Breast epithelium (tissue), 4 donors: ENCODE results near the gene CHRNE. TPM values are rescaled to one million over a fixed set of nuclear protein-coding genes. Genes with fewer than 3 reads are reported as not detected.
A peak's percentile ranks its signal among the peaks of the same experiment; 100 is the strongest.

Experiments used
- DNase-seq, 2 donors: peaks; one replicate each; pipeline ENCODE4 v3.0.0-alpha.2; 2019; ENCODE audit warnings: low spot score in 2 of 2
- H3K27ac ChIP-seq, 2 donors: fragments of 200-600 bp; sonication (generic) in 1 of 2; one replicate each; pipeline ENCODE4 v1.5.1; 2016 to 2019; ENCODE audit warnings: mild to moderate bottlenecking in 1 of 2
- H3K27me3 ChIP-seq, 2 donors: fragments of 200-600 bp; sonication (generic) in 1 of 2; one replicate each; pipeline versions ENCODE4 v1.5.1 to v1.6.0; 2017 to 2019; ENCODE audit warnings: control low read depth in 1 of 2, mild to moderate bottlenecking in 1 of 2
- H3K36me3 ChIP-seq: fragments of 200-600 bp; one replicate; pipeline ENCODE4 v1.5.1; 2019
- H3K4me1 ChIP-seq, 2 donors: fragments of 200-600 bp; sonication (generic); one replicate each; pipeline ENCODE4 v1.5.1; 2016 to 2019; ENCODE audit warnings: control low read depth in 1 of 2
- H3K4me3 ChIP-seq, 3 donors: fragments of 200-600 bp; sonication (generic); 1 replicate in 2 of 3; 2 replicates in 1 of 3; pipeline ENCODE4 v1.5.1; 2016 to 2019; ENCODE audit warnings: mild to moderate bottlenecking in 3 of 3, moderate library complexity in 2 of 3
- H3K9me3 ChIP-seq, 2 donors: fragments of 200-600 bp; sonication (generic) in 1 of 2; one replicate each; pipeline ENCODE4 v1.5.1; 2016 to 2019; ENCODE audit warnings: control low read depth in 1 of 2
- POLR2A ChIP-seq: fragments of 450-650 bp; IDR thresholded peaks from one replicate; pipeline ENCODE4 v1.6.1; 2016; ENCODE audit warnings: antibody characterized with exemption, mild to moderate bottlenecking, moderate library complexity
- POLR2AphosphoS5 ChIP-seq, 3 donors: sonication (generic); formaldehyde crosslinking; IDR thresholded peaks; one replicate each; pipeline ENCODE4 v1.6.1; 2017; ENCODE audit warnings: antibody characterized with exemption in 3 of 3
- intact Hi-C: fragments of 100-400 bp; cut with DNase I; formaldehyde crosslinking; loops from one replicate; pipeline ENCODE4 v1.15.1; 2023; ENCODE audit warnings: low total_unique reads
- total RNA-seq, 3 donors: library from RNA; depleted of rRNA; stranded (reverse); fragments of >200 nt; gene quantifications; one replicate each; pipeline ENCODE4 v1.1.0, GENCODE V29; 2016
- TF ChIP-seq, protein P1 (sequence below), 3 donors: fragments of 450-650 bp; IDR thresholded peaks; one replicate each; pipeline ENCODE4 v1.5.1; 2016 to 2017; ENCODE audit warnings: antibody characterized with exemption in 3 of 3, mild to moderate bottlenecking in 3 of 3, moderate library complexity in 3 of 3

Gene CHRNE
- total RNA-seq: 1 to 10 TPM in 1 of 3 donors, under 1 TPM in 2; 0.16 to 2.0 (median 0.73) TPM

DNA sequence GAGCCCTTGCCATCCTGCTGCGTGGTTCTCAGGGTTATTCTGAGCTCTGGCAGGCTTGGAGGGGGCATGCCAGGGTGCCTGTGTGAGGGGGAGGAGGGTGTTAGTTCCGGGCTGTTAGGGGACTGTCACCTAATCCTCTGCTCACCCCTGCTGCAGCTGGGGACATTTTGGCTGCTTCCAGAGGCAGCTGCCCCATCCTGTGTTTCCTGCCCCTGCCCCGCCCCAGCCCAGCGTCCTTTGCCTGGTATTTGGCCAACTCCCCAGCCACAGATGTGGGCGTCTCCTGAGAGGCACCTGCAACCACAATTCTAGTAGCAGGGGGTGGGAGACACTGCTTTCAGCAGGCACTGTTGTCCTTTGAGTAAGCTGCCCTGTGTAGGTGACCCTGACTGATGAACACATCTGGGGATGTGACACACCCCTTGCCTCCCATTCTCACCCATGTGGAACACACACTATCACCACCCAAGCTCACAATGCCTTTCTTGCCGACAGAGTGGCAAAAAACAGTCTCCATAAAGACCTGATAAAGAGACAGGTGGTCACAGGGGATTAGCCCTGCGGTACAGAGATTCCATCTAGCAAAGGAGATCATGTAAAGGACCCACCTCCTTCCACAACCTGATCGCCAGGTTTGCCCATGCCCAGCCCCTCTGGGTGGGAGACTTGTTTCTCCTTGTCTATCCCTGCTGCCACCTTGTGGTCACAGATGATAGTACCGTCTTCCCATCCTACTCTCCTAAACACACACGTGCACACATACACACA is at the start of gene CHRNE:
Gene CHRNE, minus strand, starts transcription at position 48 of the 768 bp plus-strand sequence. Its CDS starts 35 bp downstream, at position 13.
- intact Hi-C loops: loop anchor here (10.0 kb wide), 1 partner anchor 82 kb away; the partner anchor contains the start of gene CAMTA2
- H3K27me3 ChIP-seq: no peaks in the 10 kb centered on the region

GRCh38 chr17:4951486-4951885 is 48.6 kb upstream of the CHRNE start:
- no peak for TF ChIP-seq POLR2AphosphoS5 (IDR thresholded peaks at IDR 0.05)
- TF ChIP-seq POLR2A: no peak
- TF ChIP-seq, protein P1, sequence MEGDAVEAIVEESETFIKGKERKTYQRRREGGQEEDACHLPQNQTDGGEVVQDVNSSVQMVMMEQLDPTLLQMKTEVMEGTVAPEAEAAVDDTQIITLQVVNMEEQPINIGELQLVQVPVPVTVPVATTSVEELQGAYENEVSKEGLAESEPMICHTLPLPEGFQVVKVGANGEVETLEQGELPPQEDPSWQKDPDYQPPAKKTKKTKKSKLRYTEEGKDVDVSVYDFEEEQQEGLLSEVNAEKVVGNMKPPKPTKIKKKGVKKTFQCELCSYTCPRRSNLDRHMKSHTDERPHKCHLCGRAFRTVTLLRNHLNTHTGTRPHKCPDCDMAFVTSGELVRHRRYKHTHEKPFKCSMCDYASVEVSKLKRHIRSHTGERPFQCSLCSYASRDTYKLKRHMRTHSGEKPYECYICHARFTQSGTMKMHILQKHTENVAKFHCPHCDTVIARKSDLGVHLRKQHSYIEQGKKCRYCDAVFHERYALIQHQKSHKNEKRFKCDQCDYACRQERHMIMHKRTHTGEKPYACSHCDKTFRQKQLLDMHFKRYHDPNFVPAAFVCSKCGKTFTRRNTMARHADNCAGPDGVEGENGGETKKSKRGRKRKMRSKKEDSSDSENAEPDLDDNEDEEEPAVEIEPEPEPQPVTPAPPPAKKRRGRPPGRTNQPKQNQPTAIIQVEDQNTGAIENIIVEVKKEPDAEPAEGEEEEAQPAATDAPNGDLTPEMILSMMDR (IDR thresholded peaks at IDR 0.05): no peak
- no peak overlapping the region for H3K27ac ChIP-seq
- intact Hi-C loops: no loop called here

More for the DNA sequence above, at the start of gene CHRNE:
- Histone ChIP-seq H3K9me3 (no peaks in the 10 kb centered on the region), H3K36me3 (no peaks in the 10 kb centered on the region), H3K4me1 (peaks cover 0 to 3% of the 10 kb centered on the region in 2 donors), H3K27ac (peak within 1 kb of the TSS; percentile 52 to 67), H3K4me3 (no peak within 1 kb of the TSS)
- DNase-seq: peak; percentile 77 to 87
- TF ChIP-seq, protein P1 (IDR thresholded peaks at IDR 0.05): peak; percentile 75 to 90 (median 78)
- TF ChIP-seq POLR2A (no peak), POLR2AphosphoS5 (IDR thresholded peaks at IDR 0.05) (no peak)

GRCh38 chr17:4950746-4951204 is 47.9 kb upstream of the CHRNE start, which contains the start of gene ENO3:
Gene ENO3, plus strand, starts transcription at chr17:4951119. Its CDS starts 711 bp downstream, at chr17:4951830.
- Histone ChIP-seq H3K27me3 (no peaks in the 10 kb centered on the region), H3K36me3 (no peaks in the 10 kb centered on the region), H3K27ac (peak within 1 kb of the TSS; percentile 97 to 99), H3K9me3 (no peaks in the 10 kb centered on the region), H3K4me1 (peaks cover 5 to 16% of the 10 kb centered on the region in 2 donors), H3K4me3 (peak within 1 kb of the TSS; percentile 98 to 100 (median 99))
- DNase-seq: no peak
- TF ChIP-seq, protein P1 (IDR thresholded peaks at IDR 0.05): no peak
- TF ChIP-seq POLR2AphosphoS5 (IDR thresholded peaks at IDR 0.05) (no peak), POLR2A (no peak)
- intact Hi-C loops: no loop called here

More at GRCh38 chr17:4951486-4951885, 48.6 kb upstream of the CHRNE start:
- DNase-seq: no peak
- Histone ChIP-seq H3K36me3 (no peaks in the 10 kb centered on the region), H3K4me1 (peaks cover 0 to 9% of the 10 kb centered on the region in 2 donors), H3K4me3 (no peak overlapping the region), H3K9me3 (no peaks in the 10 kb centered on the region), H3K27me3 (no peaks in the 10 kb centered on the region)

DNA sequence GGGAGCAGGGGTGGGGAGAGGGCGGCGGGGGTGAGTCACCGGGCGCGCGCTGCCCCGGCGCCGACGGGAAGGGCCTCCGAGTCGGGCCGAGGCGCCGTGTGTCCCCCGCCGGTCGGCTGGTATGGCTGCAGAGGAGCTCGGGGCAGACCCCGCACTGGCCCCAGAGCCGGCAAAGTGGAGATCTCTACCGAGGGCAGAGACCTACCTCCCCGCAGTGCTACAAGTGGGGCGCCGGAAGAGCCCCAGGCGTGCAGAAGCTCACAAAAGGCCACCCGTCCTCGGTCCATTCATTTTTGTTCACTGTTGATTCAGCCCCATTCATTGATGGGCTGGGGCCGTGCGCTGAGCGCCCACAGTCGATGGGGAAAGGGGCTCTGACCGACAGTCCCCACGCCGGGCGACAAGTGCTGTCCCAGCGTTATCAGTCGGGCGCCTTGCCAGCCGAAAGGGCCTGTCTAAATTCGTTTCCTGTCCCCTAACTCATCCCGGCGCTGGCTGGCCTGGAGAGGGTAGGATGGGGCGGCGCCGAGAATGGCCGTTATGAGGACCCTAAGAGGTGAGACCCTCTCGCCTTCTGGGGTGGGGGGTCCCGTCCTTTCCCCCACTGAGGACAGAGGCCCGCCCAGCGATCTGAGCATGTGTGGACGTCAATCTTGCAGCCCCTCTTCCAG is 47.3 kb upstream of the CHRNE start:
- peaks cover 8 to 22% of the 10 kb centered on the region in 2 donors for H3K4me1 ChIP-seq
- peak overlapping the region; percentile 98 to 100 (median 99) for H3K4me3 ChIP-seq
- H3K27me3 ChIP-seq: no peaks in the 10 kb centered on the region
- no peak for DNase-seq
- no peaks in the 10 kb centered on the region for H3K36me3 ChIP-seq
- no peaks in the 10 kb centered on the region for H3K9me3 ChIP-seq
- intact Hi-C loops: no loop called here
- TF ChIP-seq POLR2AphosphoS5 (IDR thresholded peaks at IDR 0.05) (no peak), POLR2A (no peak)
- TF ChIP-seq, protein P1 (IDR thresholded peaks at IDR 0.05): no peak
- H3K27ac ChIP-seq: peak overlapping the region; percentile 97 to 99
